Activated CD4-positive, alpha-beta T cell treated with anti-CD3 and anti-CD28 coated beads, Interleukin-2, Interleukin-4, amounts not matched to agents 100 ng/mL and 50 ng/mL, durations not matched to agents 16 hours and 8 hours (primary cell): Measurements from ENCODE around the gene UTP14C.
"Not testable (repeated sequence)": the region's sequence is repeated elsewhere in the genome, so short reads cannot be mapped to it uniquely, and the experiment has no call there.

Experiments
- DNase-seq: peaks from one replicate; pipeline ENCODE4 v3.0.0-alpha.2; 2020; ENCODE audit warnings: low spot score

Gene UTP14C

GRCh38 chr13:52024481-52024880 lies at the start of gene UTP14C:
Gene UTP14C (plus strand): TSS chr13:52024691. CDS start chr13:52028805, 4,114 bp downstream.
- no peak for DNase-seq

GRCh38 chr13:51976423-51976822 lies 48.1 kb upstream of the UTP14C start:
- DNase-seq, result no peak

DNA sequence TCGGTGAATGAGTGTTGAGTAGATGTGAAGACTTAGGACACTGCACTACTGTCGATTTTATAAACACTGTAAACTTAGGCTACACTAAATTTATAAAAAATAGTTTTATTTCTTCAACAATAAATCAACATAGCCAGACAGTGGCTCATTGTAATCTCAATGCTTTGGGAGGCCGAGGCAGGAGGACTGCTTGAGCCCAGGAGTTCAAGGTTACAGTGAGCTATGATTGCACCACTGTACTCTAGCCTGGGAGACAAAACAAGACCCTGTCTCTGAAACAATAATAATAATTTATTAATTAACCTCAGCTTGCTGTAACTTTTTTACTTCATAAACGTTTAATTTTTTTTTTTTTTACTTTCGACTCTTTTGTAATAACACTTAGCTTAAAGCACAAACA lies 47.6 kb upstream of the UTP14C start:
- no peak for DNase-seq

- DNase-seq, result no peak
Observed at GRCh38 chr13:51977625-51978024, 46.9 kb upstream of the UTP14C start.

DNA sequence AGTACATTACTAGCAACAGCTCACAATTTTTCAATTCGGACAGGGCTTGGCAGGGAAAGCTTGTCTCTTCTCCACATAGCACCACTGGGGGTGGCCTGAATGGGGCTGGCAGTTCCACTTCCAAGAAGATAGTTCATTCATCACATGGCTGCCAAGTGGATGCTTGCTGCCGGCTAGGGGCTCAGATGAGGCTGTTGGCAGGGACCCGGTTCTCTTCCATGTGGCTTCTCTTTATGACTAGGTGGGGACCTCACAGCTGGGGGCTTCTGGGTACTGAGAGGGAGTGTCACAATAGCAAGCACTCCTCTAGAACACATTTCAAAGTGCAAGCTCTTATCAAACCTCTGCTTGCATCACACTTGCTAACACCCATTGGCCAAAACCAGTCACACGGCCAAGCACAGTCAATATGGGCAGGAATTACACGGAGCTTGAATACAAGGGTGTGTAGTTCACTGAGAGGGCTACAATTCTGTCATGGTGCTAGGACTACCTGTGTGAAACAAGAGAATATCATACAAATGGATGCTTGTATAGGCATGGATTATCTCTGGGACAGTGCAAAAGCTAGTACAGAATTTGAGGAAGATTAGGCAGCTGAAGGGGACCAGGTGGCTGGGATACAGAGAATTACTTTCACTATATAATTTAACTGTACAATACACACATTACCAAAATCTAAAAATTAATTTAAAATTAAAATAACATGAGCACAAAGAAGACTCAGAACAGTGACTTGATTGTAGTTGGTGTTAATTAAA lies 45.5 kb upstream of the UTP14C start:
- DNase-seq, result no peak

- no peak for DNase-seq
Observed at GRCh38 chr13:51980908-51981307, 43.6 kb upstream of the UTP14C start.

DNA sequence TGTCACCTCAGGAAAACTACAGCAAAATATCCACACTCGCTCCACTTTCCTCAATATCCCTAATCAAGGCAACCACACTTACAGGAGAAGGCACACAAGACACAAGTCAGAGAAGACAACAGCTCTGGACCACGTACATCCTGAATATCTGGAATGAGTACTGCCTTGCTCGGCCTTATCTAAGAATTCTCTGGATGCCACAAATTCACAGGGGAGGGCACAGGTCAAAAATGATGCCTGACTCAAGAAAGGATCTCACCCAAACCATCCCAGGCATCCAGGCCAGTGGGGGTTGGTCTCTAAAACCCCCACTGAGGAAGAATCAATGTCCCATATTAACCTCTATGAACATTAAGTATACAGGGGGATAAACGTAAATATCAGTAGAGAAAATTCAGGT lies 43.1 kb upstream of the UTP14C start:
- DNase-seq, result no peak

DNA sequence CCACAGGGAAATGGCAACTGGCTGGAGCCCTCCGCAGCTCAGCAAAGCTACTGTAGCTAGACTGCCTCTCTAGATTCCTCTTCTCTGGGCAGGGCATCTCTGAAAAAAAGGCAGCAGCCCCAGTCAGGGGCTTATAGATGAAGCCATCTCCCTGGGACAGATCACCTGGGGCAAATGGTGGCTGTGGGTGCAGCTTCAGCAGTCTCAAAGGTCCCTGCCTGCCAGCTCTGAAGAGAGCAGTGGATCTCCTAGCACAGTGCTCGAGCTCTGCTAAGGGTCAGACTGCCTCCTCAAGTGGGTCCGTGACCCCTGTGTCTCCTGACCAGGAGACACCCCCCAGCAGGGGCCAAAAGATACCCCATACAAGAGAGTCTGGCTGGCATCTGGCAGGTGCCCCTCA lies 41.2 kb upstream of the UTP14C start:
- DNase-seq, result not testable (repeated sequence)

DNA sequence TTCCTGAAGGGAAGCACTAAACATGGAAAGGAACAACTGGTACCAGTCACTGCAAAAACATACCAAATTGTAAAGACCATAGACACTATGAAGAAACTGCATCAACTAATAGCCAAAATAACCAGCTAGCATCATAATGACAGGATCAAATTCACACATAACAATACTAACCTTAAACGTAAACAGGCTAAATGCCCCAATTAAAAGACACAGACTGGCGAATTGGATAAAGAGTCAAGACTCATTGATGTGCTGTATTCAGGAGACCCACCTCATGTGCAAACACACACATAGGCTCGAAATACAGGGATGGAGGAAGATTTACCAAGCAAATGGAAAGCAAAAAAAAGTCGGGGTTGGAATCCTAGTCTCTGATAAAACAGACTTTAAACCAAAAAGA lies 39.6 kb upstream of the UTP14C start:
- not testable (repeated sequence) for DNase-seq

GRCh38 chr13:51988988-51989618 lies 35.4 kb upstream of the UTP14C start:
- no peak for DNase-seq

DNA sequence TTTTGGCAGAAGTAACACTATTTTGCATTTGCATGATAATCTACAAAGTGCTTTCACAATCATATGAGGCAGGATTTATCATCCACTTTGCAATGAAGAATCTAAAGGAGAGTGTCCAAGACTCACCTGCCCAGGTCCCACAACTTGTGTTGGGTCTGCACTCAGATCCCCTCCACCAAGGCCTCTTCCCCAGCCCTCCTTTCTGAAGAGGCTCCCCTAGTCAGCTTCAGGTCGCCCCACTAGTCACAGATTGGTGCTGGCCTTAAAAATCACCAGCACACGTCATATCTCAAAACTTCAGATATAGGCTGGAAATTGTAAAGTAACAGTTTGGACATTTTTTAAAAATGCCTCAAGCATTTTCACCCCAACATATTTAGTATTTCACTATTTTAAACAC lies 30.8 kb upstream of the UTP14C start:
- no peak for DNase-seq

- DNase-seq, result no peak
Observed at GRCh38 chr13:51995677-51996551, 28.6 kb upstream of the UTP14C start.

DNA sequence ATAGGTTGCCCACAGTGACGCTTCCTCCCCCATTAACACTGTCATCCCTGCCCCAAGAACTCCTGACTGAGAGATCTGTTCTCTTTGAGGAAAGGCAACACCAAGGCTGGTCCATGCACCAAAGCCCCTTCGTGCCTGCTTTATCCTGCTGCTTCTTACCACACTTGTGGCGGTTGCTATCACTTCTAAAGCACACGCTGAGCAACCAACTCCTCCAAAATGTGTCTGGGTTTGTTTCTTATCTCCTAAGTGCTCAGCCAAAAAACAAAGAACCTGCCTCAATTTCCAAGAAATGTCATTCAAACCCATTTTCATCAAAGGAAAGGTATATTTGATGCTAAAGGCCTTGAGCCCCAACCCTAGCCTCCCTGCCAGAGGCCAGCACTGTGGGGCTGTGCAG lies 27.9 kb upstream of the UTP14C start:
- DNase-seq, result no peak

DNA sequence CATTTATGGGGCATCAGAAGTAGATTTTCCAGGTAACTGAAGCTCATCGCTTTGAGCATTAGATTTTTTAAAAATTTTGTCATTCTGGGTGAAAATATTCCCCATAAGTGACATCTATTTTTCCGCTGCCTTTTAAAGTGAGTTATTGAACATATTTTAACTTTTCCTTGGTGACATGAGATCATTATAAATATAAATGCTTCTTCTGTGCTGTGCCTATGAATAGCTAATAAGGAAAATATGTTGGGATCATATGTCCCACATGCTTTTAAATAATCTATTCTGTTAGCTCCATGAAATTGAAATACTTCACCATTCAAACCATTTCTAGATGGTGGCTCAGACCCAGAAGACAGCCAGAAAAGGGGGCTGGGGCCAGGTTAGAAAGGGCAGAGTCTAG lies 27.3 kb upstream of the UTP14C start:
- no peak for DNase-seq

GRCh38 chr13:51997641-51998330 lies 26.7 kb upstream of the UTP14C start:
- no peak for DNase-seq

DNA sequence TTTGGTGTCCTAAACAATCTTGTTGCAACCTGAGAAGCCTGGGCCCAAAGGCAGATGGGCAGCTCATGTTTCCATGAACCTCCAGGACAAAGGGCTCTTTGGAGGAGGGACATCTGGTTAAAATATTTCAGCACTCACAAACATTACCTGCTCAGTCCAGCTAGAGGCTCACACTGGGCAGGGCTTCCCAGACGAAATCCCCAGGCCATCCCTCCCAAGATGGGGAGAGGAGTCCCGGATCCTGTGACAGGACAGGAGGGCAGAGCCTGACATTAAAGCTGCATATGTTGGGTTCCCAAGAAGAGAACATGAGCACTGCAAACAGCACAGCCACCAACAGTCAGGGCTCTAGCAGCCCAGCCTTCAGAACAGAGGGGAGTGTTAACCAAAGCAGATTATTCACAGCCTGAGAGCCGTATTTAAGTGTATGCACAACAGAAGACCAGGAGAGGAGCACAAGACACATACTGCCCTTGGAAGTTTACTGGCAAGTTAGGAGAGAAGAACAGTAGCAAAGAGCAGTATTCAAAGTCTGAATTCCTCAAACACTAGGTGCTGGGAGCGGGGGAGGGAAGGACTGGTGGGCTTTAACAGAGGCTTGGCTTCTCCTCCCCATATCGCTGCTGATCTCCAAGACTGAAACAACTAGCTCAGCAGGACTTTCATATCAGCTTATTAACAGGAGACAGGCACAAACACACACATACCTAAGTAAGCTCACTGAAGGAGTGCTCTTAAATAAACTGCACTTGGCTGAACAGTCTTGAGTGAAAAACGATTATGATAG lies 25.6 kb upstream of the UTP14C start:
- no peak for DNase-seq

GRCh38 chr13:51999510-51999911 lies 25.0 kb upstream of the UTP14C start:
- no peak for DNase-seq

GRCh38 chr13:51999921-52000320 lies 24.6 kb upstream of the UTP14C start:
- no peak for DNase-seq

DNA sequence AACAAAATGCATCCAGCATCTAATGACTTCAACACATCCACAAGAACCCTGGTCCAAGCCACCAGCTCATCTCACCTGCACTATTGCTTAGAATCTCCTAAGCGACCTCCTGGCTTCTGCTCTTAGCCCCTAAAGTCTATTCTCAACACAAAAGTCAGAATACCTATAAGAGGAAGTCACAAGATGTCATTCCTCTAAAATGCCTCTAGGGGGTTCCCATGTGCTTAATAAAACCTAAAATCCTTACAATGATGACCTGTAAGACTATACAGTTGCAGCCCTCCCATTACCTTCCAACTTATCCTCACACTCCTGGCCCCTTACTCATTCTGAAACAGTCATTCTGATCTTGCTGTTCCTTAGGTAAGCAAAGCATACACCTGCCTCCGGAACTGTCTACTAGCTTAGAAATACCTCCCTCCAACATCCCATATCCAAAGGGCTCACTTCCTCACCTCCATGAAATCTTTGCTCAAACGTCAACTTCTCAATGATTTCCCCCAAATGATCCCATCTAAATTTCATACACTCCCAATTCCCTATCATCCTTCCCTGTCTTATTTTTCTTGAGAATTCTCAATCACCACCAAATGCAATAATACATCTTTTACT lies 23.3 kb upstream of the UTP14C start:
- DNase-seq, result peak; percentile 54

DNA sequence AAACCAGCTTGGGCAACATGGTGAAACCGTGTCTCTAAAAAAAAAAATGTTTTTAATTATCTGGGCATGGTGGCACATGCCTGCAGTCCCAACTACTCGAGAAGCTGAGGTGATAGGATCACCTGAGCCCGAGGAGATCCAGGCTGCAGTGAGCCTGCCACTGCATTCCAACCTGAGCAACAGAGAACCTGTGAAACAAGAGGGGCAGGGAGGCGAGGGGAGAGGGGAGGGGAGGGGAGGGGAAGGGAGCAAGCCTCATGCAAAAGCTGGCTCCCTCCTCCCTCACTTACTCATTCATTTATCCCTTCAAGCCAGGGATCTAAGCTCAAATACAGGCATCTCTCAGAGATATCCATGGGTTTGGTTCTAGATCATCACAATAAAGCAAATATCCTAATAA lies 22.1 kb upstream of the UTP14C start:
- no peak for DNase-seq

GRCh38 chr13:52003541-52003940 lies 20.9 kb upstream of the UTP14C start:
- DNase-seq, result no peak
